ENCODE results near the gene ZNF860.

The ZNF860 gene

DNA sequence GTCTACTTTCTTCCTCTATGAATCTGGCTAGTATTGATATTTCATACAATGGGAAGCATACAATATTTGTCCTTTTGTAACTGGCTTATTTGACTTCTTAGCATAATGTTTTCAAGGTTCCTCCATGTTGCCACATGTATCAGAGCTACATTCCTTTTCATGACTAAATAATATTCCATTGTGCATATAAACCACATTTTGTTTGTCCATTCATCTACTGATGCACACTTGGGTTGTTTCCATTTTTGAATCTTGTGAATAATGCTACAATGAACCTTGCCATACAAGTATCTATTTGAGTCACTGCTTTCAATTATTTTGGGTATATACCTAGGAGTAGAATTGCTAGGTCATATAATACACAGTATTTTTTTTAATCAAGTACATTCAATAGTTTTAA is 38.5 kb upstream of the ZNF860 start:
- DNase-seq (ENCODE audit: extremely low read depth, low read depth) = no peak
- TF ChIP-seq, protein P1, sequence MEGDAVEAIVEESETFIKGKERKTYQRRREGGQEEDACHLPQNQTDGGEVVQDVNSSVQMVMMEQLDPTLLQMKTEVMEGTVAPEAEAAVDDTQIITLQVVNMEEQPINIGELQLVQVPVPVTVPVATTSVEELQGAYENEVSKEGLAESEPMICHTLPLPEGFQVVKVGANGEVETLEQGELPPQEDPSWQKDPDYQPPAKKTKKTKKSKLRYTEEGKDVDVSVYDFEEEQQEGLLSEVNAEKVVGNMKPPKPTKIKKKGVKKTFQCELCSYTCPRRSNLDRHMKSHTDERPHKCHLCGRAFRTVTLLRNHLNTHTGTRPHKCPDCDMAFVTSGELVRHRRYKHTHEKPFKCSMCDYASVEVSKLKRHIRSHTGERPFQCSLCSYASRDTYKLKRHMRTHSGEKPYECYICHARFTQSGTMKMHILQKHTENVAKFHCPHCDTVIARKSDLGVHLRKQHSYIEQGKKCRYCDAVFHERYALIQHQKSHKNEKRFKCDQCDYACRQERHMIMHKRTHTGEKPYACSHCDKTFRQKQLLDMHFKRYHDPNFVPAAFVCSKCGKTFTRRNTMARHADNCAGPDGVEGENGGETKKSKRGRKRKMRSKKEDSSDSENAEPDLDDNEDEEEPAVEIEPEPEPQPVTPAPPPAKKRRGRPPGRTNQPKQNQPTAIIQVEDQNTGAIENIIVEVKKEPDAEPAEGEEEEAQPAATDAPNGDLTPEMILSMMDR (IDR thresholded peaks at IDR 0.05; ENCODE audit: low read depth, low read length) = no peak

DNA sequence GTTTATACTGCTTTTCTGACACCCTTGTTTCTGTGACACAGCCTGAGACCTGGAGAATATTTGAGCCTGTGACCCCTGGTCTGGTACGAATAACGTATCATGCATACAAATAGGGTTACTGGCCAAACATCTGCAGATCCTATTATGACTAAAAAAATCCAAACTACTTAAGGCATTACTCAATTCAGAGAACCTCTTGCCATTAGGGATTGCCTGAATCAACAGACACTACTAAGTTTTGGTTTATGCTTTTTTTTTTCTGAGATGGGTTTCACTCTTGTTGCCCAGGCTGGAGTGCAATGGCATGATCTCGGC is 35.9 kb upstream of the ZNF860 start:
- DNase-seq (ENCODE audit: extremely low read depth, low read depth) = peak; percentile 52
- TF ChIP-seq, protein P1 (IDR thresholded peaks at IDR 0.05; ENCODE audit: low read depth, low read length) = no peak

DNA sequence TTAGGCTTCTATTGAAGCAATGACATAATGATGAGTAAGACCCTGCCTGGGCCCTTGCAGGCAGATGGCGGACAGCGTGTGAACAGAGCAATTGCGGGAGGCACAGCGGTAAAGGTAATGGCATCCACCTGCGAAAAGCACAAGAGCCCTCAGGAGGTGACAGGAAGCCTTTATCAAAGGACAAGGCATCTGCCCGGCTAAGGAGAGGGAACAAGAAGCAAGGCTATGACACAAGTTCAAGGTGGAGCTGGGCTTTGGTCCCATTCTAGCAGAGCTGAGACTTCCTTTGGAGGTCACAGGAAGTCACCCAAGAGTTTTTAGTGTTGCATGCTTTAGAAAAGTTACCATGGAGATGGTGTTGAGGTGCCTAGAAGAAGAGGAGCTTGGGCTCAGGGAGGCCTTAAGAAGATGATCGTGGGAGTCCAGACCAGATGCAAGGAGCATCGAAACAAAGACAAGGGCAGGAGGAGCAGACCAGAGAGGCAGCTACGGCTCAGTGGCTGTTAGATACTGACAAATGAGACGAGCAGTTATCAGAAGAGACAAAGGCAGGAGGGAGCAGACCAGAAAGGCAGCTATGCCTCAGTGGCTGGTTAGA is 35.0 kb upstream of the ZNF860 start:
- DNase-seq (ENCODE audit: extremely low read depth, low read depth) = no peak
- TF ChIP-seq, protein P1 (IDR thresholded peaks at IDR 0.05; ENCODE audit: low read depth, low read length) = no peak

DNA sequence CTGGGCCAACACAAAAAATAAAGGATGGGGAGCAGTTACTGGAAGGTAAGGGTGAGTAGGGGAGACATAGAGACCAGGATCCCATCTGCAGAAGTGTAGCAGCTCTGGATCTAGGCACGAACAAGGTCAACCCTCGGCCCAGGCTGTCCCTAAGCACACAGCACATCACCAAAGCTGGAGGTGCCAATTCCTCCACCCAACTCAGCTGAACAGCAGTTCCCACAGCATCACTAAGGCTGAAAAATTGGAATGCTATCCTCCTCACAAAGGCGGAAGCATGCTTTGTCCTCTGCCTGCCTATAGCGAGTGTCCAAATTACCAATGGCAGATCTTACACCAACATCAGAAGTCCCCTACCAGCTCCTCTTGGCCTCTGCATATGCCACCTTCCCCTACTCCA is 34.4 kb upstream of the ZNF860 start:
- TF ChIP-seq, protein P1 (IDR thresholded peaks at IDR 0.05; ENCODE audit: low read depth, low read length) = no peak
- no peak for DNase-seq (ENCODE audit: extremely low read depth, low read depth)

DNA sequence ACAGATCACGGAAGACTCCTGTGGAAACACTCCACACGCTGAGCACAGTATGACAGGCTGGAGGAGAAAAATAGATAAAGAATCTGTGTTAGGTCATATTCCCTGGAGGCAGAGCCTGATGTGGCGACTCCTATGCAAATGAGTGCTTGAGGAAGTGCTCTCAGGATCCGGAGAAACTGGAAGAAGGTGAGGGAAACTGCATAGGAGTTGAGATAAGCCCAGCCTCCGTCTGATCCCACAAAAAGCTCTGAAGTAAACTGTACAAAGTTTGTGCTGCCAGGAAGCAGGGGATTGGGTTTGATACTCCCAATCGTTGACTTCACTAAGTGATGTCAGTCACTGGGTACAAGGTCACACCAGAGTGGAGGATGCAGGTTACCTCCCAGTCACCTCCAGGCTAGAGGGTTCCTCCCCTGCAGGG is 33.9 kb upstream of the ZNF860 start:
- DNase-seq (ENCODE audit: extremely low read depth, low read depth) = no peak
- TF ChIP-seq, protein P1 (IDR thresholded peaks at IDR 0.05; ENCODE audit: low read depth, low read length) = no peak

DNA sequence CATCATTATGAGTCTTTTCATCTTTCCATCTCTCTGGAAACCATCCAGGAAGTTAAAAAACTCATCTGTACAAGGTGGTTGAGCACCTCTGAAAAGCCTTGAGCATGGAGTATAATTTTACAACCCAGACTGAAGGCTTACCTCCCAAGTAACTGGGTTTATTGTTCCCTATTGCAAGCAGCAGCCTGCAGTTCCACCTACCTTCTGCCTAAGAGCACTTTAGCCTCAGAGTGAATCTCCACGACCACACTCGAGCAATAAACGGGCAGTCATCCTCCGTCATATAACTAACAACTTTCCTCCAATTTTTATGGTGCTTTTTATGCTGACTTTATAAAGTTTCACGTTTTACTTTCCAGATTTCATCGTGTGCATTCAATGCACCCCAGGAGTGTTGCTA is 33.3 kb upstream of the ZNF860 start:
- TF ChIP-seq, protein P1 (IDR thresholded peaks at IDR 0.05; ENCODE audit: low read depth, low read length) = no peak
- DNase-seq (ENCODE audit: extremely low read depth, low read depth) = no peak

DNA sequence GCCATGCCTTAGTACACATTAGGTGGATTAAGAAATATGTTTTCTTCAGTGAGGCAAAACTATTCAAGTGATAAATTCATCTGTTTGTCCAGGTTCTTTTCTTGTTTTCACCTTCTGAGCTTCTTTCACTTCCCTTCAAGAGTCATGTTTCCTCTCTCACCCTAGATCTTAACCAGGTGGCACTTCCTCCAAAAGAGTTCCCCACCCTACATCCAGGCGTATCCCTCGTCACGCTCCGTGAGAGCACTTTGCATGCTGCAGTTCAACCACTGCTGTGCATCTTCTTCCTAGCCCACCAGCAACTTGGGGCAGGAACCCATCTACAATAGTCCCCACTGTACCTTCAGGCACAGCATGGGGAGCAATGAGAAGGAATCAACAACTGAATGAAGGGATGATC is 29.3 kb upstream of the ZNF860 start:
- TF ChIP-seq, protein P1 (IDR thresholded peaks at IDR 0.05; ENCODE audit: low read depth, low read length) = no peak
- no peak for DNase-seq (ENCODE audit: extremely low read depth, low read depth)
